GM21381 (cell line): ENCODE results near the gene TMEM151B.

Experiments used
- ATAC-seq: cut with Tn5 transposase; IDR thresholded peaks from one replicate; pipeline ENCODE4 v1.9.1; 2021; ENCODE audit warnings: mild to moderate bottlenecking, moderate library complexity; ENCODE audit not compliant: unreplicated experiment

Gene TMEM151B

GRCh38 chr6:44276667-44277640 is 6.7 kb downstream of the TMEM151B start:
- ATAC-seq: no peak

- ATAC-seq: no peak
Observed at GRCh38 chr6:44277763-44278162, 7.5 kb downstream of the TMEM151B start.

- no peak for ATAC-seq
Observed at GRCh38 chr6:44278315-44278714, 8.1 kb downstream of the TMEM151B start.

GRCh38 chr6:44278774-44279697 is 8.8 kb downstream of the TMEM151B start:
- ATAC-seq: no peak

GRCh38 chr6:44284121-44284520 is 13.9 kb downstream of the TMEM151B start:
- ATAC-seq: no peak

GRCh38 chr6:44284867-44285266 is 14.6 kb downstream of the TMEM151B start:
- no peak for ATAC-seq

- ATAC-seq: no peak
Observed at GRCh38 chr6:44285552-44286284, 15.5 kb downstream of the TMEM151B start.

GRCh38 chr6:44286285-44286565 is 16.0 kb downstream of the TMEM151B start:
- no peak for ATAC-seq

- no peak for ATAC-seq
Observed at GRCh38 chr6:44286747-44287146, 16.5 kb downstream of the TMEM151B start.

- no peak for ATAC-seq
Observed at GRCh38 chr6:44289726-44290260, 19.5 kb downstream of the TMEM151B start.

GRCh38 chr6:44291841-44292240 is 21.6 kb downstream of the TMEM151B start:
- ATAC-seq: no peak

GRCh38 chr6:44292661-44293365 is 22.6 kb downstream of the TMEM151B start:
- no peak for ATAC-seq

- no peak for ATAC-seq
Observed at GRCh38 chr6:44294832-44295791, 24.9 kb downstream of the TMEM151B start.

GRCh38 chr6:44297063-44298038 is 27.1 kb downstream of the TMEM151B start:
- no peak for ATAC-seq

- no peak for ATAC-seq
Observed at GRCh38 chr6:44298055-44298803, 28.0 kb downstream of the TMEM151B start.

- ATAC-seq: no peak
Observed at GRCh38 chr6:44298864-44299263, 28.6 kb downstream of the TMEM151B start.

- no peak for ATAC-seq
Observed at GRCh38 chr6:44300292-44300823, 30.1 kb downstream of the TMEM151B start.
